Keratinocyte (primary cell): ENCODE data around the gene SERPINB10. TPM values are rescaled to one million over a fixed set of nuclear protein-coding genes. Genes with fewer than 3 reads are reported as not detected.

Source experiments
- DNase-seq: peaks from one replicate; pipeline ENCODE4 v3.0.0-alpha.2; 2011; ENCODE audit warnings: low read depth, missing footprints, low spot score
- FAIRE-seq: peaks from 2 replicates; lab custom pipeline; 2011; peaks lifted over from hg19 to GRCh38; lab: Jason Lieb, UNC
- H2AFZ ChIP-seq: 2 replicates; pipeline ENCODE4 v1.6.0; 2012; ENCODE audit warnings: low read length, control low read depth, inconsistent platforms; ENCODE audit not compliant: control insufficient read depth
- H3K27ac ChIP-seq: 2 replicates; pipeline ENCODE4 v1.5.1; 2011; ENCODE audit warnings: low read length; ENCODE audit not compliant: control insufficient read depth, insufficient read depth
- H3K27me3 ChIP-seq: 3 replicates; pipeline ENCODE4 v1.6.0; 2011; ENCODE audit warnings: low read length; ENCODE audit not compliant: control insufficient read depth, insufficient read depth; ENCODE audit errors: extremely low read depth
- H3K36me3 ChIP-seq, 2 experiments: 2 replicates in 1 of 2; 3 replicates in 1 of 2; pipeline ENCODE4 v1.5.1; 2011; ENCODE audit warnings: low read length in 2 of 2, mild to moderate bottlenecking in 1 of 2; ENCODE audit not compliant: control insufficient read depth in 2 of 2, insufficient read depth in 2 of 2; ENCODE audit errors: extremely low read depth in 1 of 2
- H3K4me1 ChIP-seq: 3 replicates; pipeline ENCODE4 v1.5.1; 2011; ENCODE audit warnings: low read length; ENCODE audit not compliant: control insufficient read depth, insufficient read depth; ENCODE audit errors: extremely low read depth
- H3K4me2 ChIP-seq: 3 replicates; pipeline ENCODE4 v1.6.0; 2011; ENCODE audit warnings: low read depth, low read length; ENCODE audit not compliant: control insufficient read depth, insufficient read depth; ENCODE audit errors: extremely low read depth
- H3K4me3 ChIP-seq, 3 experiments: fragments of 200-600 bp in 1 of 3; sonication (generic) in 1 of 3; 2 replicates in 2 of 3; 3 replicates in 1 of 3; pipeline ENCODE4 v1.5.1; 2011 to 2016; ENCODE audit warnings: low read length in 3 of 3, mild to moderate bottlenecking in 3 of 3, control low read depth in 2 of 3, inconsistent platforms in 1 of 3, low read depth in 1 of 3, mixed read lengths in 1 of 3, mixed run types in 1 of 3, moderate library complexity in 1 of 3; ENCODE audit not compliant: control insufficient read depth in 2 of 3, insufficient read depth in 2 of 3; ENCODE audit errors: extremely low read depth in 1 of 3
- H3K79me2 ChIP-seq: 2 replicates; pipeline ENCODE4 v1.6.0; 2012; ENCODE audit warnings: low read length; ENCODE audit not compliant: control insufficient read depth, insufficient read depth
- H3K9ac ChIP-seq: 3 replicates; pipeline ENCODE4 v1.6.0; 2011; ENCODE audit warnings: low read length; ENCODE audit not compliant: control insufficient read depth, insufficient read depth; ENCODE audit errors: extremely low read depth
- H3K9me1 ChIP-seq: 3 replicates; pipeline ENCODE4 v1.6.0; 2011; ENCODE audit warnings: low read length; ENCODE audit not compliant: control insufficient read depth, insufficient read depth; ENCODE audit errors: extremely low read depth
- H3K9me3 ChIP-seq: 2 replicates; pipeline ENCODE4 v1.5.1; 2012; ENCODE audit warnings: low read depth, low read length; ENCODE audit not compliant: control insufficient read depth
- H4K20me1 ChIP-seq: 3 replicates; pipeline ENCODE4 v1.6.0; 2011; ENCODE audit warnings: low read length; ENCODE audit not compliant: control insufficient read depth, insufficient read depth; ENCODE audit errors: extremely low read depth
- CTCF ChIP-seq, 3 experiments: IDR thresholded peaks in 1 of 3; conservative IDR thresholded peaks in 1 of 3; optimal IDR thresholded peaks in 1 of 3; 2 replicates in 2 of 3; 3 replicates in 1 of 3; pipeline versions ENCODE3 to v1.5.1; 2011; ENCODE audit warnings: low read length in 3 of 3, mild to moderate bottlenecking in 3 of 3, moderate library complexity in 2 of 3, control low read depth in 1 of 3, inconsistent platforms in 1 of 3; ENCODE audit not compliant: insufficient read depth in 2 of 3; ENCODE audit errors: extremely low read depth in 1 of 3
- EZH2 ChIP-seq: IDR thresholded peaks from one replicate; pipeline ENCODE4 v1.6.1; 2012; ENCODE audit warnings: inconsistent platforms, mild to moderate bottlenecking, low read length, moderate library complexity
- dilution Hi-C: fragments of 300-500 bp; cut with MboI; formaldehyde crosslinking; loops from one replicate; pipeline ENCODE4 v1.7.0; 2020; ENCODE audit warnings: low sequenced_read_pairs; ENCODE audit not compliant: extremely low pct_ligation_motif_present
- polyA plus RNA-seq, 5 experiments: library from polyadenylated mRNA; depleted of rRNA in 3 of 5; stranded (reverse) in 3 of 5; stranded (forward) in 1 of 5; unstranded in 1 of 5; fragments of >200 nt; gene quantifications; 1 replicate in 1 of 5; 2 replicates in 3 of 5; 3 replicates in 1 of 5; pipeline versions ENCODE4 v1.2.1 to v1.2.3, GENCODE V29; 2011 to 2012; ENCODE audit warnings: missing spikeins in 2 of 5, low read depth in 1 of 5, low replicate concordance in 1 of 5

Gene SERPINB10
- polyA plus RNA-seq, 1 donor (not counting 4 experiments of a cell fraction or from before 2014, with no cell fraction given): 10.1 TPM

GRCh38 chr18:63883617-63884016 is 24.1 kb upstream of the SERPINB10 start:
- FAIRE-seq: peak; percentile 77
- no peaks in the 10 kb centered on the region for H3K27me3 ChIP-seq
- dilution Hi-C loops: no loop called here

GRCh38 chr18:63887424-63887823 is 20.3 kb upstream of the SERPINB10 start, which contains the start of gene SERPINB2:
Gene SERPINB2 (plus strand): TSS chr18:63887705. CDS start chr18:63891445, 3,740 bp downstream.
- dilution Hi-C loops: no loop called here

More at GRCh38 chr18:63883617-63884016, 24.1 kb upstream of the SERPINB10 start:
- Histone ChIP-seq H3K4me1 (peaks cover 79% of the 10 kb centered on the region), H3K79me2 (peaks cover 7% of the 10 kb centered on the region), H3K9ac (peak overlapping the region; percentile 77), H3K4me3 (no peak overlapping the region), H3K9me1 (no peaks in the 10 kb centered on the region), H3K4me2 (peak overlapping the region; percentile 85), H3K9me3 (no peaks in the 10 kb centered on the region), H4K20me1 (no peaks in the 10 kb centered on the region), H2AFZ (no peak overlapping the region), H3K27ac (peak overlapping the region; percentile 98), H3K36me3 (no peaks in the 10 kb centered on the region)
- DNase-seq: no peak
- TF ChIP-seq CTCF (optimal IDR thresholded peaks at IDR 0.05 in 1 of 3, IDR thresholded peaks at IDR 0.05 in 1 of 3, conservative IDR thresholded peaks at IDR 0.05 in 1 of 3; ENCODE audit: extremely low read depth in 1 of 3, insufficient read depth in 2 of 3, low read length in 3 of 3) (no peak), EZH2 (no peak)

More at GRCh38 chr18:63887424-63887823, 20.3 kb upstream of the SERPINB10 start, which contains the start of gene SERPINB2:
- H3K4me2 ChIP-seq: peak within 1 kb of the TSS; percentile 75
- DNase-seq: peak; percentile 87
- peak within 1 kb of the TSS; percentile 88 for H3K27ac ChIP-seq
- peaks cover 16 to 24% of the 10 kb centered on the region in 2 experiments for H3K36me3 ChIP-seq
- no peaks in the 10 kb centered on the region for H3K27me3 ChIP-seq
- TF ChIP-seq EZH2 (no peak), CTCF (optimal IDR thresholded peaks at IDR 0.05 in 1 of 3, IDR thresholded peaks at IDR 0.05 in 1 of 3, conservative IDR thresholded peaks at IDR 0.05 in 1 of 3; ENCODE audit: extremely low read depth in 1 of 3, insufficient read depth in 2 of 3, low read length in 3 of 3) (no peak)
- H3K4me3 ChIP-seq: peak within 1 kb of the TSS; percentile 47 to 78 (median 78)
- no peaks in the 10 kb centered on the region for H4K20me1 ChIP-seq
- H3K9me1 ChIP-seq: no peaks in the 10 kb centered on the region
- no peaks in the 10 kb centered on the region for H3K9me3 ChIP-seq
- no peak within 1 kb of the TSS for H2AFZ ChIP-seq
- H3K4me1 ChIP-seq: peaks cover 57% of the 10 kb centered on the region
- H3K9ac ChIP-seq: peak within 1 kb of the TSS; percentile 84
- peak; percentile 78 for FAIRE-seq
- peaks cover 25% of the 10 kb centered on the region for H3K79me2 ChIP-seq
